H54 (cell line): Measurements from ENCODE around the gene C8B.

ENCODE experiments used
- DNase-seq: peaks from one replicate; pipeline ENCODE4 v3.0.0; 2011; ENCODE audit warnings: low spot score, mixed read lengths; ENCODE audit not compliant: insufficient read length
- FAIRE-seq: peaks from 3 replicates; lab custom pipeline; 2011; peaks lifted over from hg19 to GRCh38; lab: Jason Lieb, UNC
- POLR2A ChIP-seq: IDR thresholded peaks from 2 replicates; pipeline ENCODE4 v1.6.1; 2011; ENCODE audit warnings: low read depth, mild to moderate bottlenecking, low read length

The C8B gene

DNA sequence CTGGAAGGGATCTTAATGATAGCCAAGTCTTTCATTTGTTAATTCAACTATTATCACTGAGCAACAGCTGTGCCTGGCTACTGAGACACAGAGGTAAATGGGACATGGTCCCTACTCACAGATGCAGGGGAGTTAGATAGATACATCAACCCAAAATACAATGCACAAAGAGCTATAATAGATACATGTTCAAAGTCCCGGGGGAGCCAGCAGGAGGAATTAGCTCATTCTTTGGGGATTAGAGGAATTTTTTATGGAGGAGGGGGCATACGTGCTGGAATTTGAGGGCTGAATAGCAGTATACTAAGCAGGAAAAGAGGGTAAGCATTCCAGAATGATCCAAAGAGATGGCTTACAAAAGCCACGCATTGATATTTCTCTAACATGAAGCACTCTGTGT is 34.6 kb downstream of the C8B start:
- FAIRE-seq, result no peak
- DNase-seq, result no peak
- no peak for TF ChIP-seq POLR2A

DNA sequence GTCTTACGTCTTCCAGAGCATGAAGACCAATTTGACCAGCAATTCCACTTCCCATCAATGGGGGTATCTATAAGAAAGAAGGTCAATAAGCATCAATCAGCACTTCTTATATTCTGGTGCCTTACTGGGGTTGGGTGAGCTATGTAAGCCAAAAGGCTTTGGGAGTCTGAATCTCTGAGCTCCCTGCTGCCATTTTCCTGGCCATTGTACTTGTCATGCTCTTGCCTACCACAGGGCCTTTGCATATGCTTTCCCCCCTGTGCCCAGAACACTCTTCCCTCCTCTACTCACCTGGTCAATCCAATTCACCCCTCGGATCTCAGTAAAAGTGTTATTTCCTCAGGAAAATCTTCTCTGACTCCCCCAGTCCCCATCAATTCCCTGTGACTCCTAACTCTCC is 36.3 kb downstream of the C8B start:
- DNase-seq, result no peak
- FAIRE-seq, result no peak
- TF ChIP-seq POLR2A, result no peak

DNA sequence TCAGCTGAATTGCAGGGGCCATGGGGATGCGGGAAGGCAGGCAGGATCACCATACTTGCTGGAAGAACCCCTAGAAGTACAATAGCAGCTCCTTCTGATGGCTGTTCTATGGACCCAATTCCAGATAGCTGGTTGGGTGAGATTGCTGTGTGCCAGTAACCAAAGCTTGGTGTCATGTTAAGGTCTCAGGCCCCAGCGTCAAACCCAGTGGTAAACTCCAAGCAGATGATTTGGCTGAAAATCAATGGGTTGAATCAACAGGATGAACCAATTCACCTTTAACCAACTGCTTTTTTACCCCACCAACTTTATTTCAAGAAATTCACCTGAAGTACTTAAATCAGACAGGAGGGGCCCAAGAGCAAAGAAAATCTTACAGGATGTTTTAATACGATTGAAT is 37.8 kb downstream of the C8B start:
- FAIRE-seq (no peak), DNase-seq (no peak)
- TF ChIP-seq POLR2A, result no peak

DNA sequence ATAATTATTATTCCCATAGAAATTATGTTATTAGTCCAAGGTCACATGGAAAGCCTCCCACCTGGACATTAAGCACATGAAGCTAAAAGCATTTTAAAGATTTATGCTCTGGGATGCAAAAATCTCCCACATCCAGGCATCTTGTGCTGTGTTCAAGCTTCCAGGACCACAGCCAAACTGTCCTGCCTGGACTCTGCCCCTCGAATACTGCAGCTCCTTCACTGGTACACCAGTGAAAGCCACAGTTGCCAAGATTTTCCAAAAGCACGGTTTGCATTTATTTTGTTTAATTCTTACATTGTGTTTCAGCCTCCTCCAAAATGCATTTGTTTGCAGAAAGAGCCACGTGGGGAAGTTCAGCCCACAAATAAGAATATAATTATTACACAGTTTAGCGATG is 38.6 kb downstream of the C8B start:
- FAIRE-seq (no peak), DNase-seq (no peak)
- no peak for TF ChIP-seq POLR2A

DNA sequence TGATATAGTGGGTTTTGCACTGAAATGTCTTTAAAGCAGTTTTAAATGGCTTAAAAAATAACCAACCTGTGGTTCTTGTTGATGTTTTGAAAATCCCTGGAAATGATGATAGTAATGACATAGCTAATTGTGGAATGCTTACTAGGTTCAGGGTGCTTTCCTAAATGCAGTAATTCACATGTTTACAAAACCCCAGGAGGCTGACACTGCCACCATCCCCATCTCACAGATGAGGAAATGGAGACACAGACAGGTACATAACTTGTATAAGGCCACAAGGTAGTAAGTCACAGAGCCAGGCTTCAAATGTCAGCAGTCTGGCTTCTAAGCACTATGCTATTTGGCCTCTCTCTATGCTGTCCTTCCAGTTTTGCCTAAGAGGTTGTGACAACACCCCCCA is 40.6 kb downstream of the C8B start:
- FAIRE-seq (no peak), DNase-seq (no peak)
- TF ChIP-seq POLR2A, result no peak

DNA sequence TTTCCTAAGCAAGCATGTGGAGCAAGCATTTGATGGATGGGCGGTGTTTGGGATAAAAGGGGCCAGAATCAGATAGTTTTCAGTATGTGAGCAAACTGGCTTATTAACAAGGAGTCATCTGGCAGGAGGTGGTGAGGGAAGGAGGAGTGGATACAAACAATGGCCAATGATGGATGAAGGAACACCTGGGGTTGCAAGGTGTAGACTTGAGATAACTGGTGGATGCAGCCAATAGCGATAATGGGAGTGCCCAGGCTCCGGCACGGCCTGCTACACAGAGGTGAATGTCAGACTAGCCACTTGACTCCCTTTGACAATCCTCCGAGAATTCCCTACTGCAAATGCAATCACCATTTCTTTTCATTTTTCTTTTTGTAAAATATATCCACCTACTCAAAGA is 41.7 kb downstream of the C8B start:
- DNase-seq (no peak), FAIRE-seq (no peak)
- no peak for TF ChIP-seq POLR2A

DNA sequence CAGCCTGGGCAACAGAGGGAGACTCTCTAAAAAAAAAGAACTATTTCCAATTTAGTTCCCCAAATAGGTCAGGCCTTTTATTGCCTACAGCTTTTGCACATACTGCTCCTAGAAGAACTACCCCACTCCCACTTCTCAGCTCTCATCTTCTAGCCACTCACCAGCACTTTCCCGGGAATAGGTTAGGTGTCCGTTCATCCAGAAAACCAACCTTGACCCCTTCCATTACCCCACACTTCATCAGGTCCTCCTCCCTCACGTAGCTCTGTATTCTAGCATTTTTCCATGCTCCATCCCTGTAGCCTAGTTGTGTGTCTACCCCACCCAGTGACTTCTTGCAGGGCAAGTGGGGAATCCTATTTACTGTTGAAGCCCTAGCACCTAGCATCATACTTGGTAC is 42.6 kb downstream of the C8B start:
- DNase-seq (no peak), FAIRE-seq (no peak)
- no peak for TF ChIP-seq POLR2A

DNA sequence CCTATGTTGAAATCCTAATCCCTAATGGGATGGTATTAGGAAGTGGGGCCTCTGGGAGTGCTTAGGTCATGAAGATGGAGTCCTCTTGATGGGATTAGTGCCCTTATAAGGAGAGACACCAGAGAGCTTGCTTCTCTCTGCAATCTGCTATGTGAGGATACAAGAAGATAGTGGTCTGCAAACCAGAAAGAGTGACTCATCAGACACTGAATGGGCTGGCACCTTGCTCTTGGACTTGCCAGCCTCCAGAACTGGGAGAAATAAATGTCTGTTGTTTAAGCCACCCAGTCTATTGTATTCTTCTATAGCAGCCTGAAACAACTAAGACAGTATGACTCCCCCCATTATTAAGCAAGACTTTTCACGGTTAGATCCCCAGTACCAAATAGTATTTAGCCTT is 43.3 kb downstream of the C8B start:
- FAIRE-seq (no peak), DNase-seq (no peak)
- no peak for TF ChIP-seq POLR2A

DNA sequence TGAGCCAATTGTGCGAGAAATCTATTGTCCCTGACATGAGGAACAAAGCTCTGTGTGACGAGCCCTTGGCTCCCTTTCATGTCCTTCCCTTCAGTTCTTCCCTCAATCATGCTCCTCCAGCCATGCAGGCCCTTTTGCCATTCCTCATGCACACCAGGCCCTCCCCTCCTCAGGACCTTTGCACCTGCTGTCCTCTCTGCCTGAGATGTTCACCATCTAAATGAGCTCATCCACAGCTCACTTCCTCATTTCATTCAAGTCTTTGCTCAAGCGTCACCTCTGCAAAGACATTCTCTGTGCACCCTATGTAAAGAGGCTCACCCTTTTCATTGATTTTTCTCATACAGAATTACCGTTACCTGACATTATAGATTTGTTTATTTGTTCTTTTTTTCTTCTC is 43.7 kb downstream of the C8B start:
- DNase-seq (no peak), FAIRE-seq (no peak)
- no peak for TF ChIP-seq POLR2A

DNA sequence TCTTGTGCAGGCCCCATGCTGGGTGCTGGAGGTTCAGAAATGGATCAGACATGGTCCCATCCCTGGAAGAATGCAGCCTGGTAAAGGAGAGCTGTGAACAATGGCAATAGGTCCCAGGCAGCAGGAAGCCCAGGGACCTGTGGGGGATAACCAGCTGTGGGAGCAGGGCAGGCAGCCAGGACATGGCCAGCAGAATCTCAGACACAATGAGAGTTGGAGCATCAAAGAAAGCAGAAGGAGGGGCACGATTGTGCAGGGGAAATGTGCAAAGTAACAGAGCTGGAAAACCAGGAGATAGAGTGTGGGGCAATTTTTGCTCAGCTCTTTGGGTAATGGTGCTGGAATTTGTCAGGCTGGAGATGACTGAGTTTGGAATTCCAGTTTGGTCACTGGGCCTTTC is 44.3 kb downstream of the C8B start:
- TF ChIP-seq POLR2A, result no peak
- no peak for DNase-seq
- no peak for FAIRE-seq

DNA sequence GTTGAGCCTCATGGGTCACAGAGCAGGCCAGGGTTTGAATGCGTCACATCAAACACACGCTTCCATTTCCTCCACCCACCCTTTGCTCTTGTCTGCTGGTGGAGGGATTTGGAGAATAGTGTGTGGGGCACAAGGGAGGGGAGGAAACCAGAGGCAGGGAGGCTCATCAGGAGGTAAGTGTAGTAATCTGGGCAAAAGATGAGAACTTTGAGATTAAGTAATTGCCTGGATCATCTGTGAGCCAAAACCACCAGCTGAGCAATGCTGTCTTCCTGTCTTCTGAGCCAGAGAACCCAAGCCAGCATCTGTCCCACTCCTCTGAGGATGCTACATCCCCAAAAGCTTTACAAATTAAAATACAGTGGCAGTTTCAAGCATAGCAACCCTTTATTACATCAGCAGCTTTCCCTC is 45.2 kb downstream of the C8B start:
- no peak for FAIRE-seq
- DNase-seq, result no peak
- no peak for TF ChIP-seq POLR2A

DNA sequence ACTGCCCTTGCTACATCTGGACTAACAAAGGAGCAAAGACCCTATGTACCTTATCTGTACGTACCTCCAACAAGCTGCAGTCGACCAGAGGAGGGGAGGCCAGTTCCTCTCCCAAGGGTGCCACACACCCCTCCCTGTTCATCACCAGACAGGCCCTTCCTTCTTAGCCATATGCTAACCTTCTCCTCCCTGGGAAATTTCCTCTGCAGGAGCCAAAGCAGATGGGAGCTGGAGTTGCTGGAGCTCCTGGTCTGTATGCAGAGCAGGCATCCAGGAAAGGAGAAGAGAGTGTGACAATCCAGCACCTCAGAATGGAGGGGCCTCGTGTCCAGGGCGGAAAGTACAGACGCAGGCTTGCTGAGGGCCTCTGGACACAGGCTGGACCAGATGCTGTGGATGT is 48.5 kb downstream of the C8B start:
- no peak for TF ChIP-seq POLR2A
- DNase-seq (no peak), FAIRE-seq (no peak)

DNA sequence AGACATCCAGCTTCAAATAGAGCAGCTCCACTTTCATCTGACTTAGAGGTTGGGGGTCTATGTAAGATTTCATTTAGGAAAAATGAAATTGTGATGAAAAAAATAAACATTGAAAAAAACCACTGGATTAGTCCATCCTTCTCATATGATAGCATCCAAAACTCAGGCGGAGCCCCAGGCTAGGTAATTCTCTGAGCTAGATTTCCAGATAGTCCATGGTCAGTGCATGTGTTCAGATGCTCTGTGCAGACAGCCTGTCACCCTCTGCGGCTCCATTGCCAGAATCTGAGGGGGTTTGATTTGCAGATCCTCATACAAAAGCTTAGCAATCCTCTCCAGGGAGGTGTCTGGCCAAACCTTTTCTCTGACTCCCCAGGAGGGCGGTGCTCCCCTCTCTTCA is 49.2 kb downstream of the C8B start:
- FAIRE-seq (no peak), DNase-seq (no peak)
- no peak for TF ChIP-seq POLR2A

DNA sequence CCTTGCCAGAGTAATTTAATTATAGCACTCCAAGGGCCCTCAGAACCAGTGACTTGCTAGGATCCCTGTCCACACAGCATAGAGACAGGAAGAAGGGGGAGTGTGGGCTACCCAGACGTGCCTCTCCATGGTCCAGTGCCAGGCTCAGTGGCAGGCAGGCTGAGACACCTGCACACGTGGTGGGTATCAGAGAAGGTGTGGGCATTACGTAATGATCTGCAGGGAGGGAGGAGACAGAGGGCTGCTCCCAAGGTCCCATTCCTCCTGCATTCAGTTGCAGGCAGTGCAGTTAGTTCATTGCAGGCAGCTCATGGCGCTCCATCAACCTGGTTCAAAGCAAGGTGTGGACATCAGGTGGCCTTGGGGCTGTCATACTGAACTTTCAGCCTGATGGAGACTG is 49.9 kb downstream of the C8B start:
- FAIRE-seq (no peak), DNase-seq (no peak)

DNA sequence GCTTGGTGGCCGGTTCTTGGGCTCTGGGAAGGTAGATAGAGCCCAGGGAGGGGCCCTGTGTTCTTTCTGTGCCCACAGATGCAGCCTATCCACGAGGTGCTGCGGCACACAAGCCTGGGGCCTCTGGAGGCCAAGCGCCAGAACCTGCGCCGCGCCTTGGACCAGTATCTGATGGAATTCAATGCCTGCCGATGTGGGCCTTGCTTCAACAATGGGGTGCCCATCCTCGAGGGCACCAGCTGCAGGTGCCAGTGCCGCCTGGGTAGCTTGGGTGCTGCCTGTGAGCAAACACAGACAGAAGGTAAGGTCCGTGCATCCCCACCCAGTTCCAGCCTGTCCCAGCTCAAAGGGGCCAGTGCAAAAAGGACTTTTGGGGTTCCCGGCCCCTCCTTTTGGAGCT is 53.5 kb downstream of the C8B start:
- no peak for TF ChIP-seq POLR2A
- FAIRE-seq, result no peak
- DNase-seq, result no peak

More for the DNA sequence above, 49.9 kb downstream of the C8B start:
- TF ChIP-seq POLR2A, result no peak
